Suprapubic skin (tissue), 4 donors: ENCODE data around the gene ABCB6. TPM values are rescaled to one million over a fixed set of nuclear protein-coding genes. Genes with fewer than 3 reads are reported as not detected.

Experiments
- DNase-seq, 2 donors: peaks; one replicate each; pipeline ENCODE4 v3.0.0-alpha.2; 2019; ENCODE audit warnings: low spot score in 2 of 2
- H3K27ac ChIP-seq: fragments of 200-600 bp; sonication (generic); one replicate; pipeline ENCODE4 v1.5.1; 2019
- H3K27me3 ChIP-seq: fragments of 200-600 bp; sonication (generic); one replicate; pipeline ENCODE4 v1.5.1; 2019
- H3K36me3 ChIP-seq: fragments of 200-600 bp; sonication (generic); one replicate; pipeline ENCODE4 v1.5.1; 2019
- H3K4me1 ChIP-seq: fragments of 200-600 bp; sonication (generic); one replicate; pipeline ENCODE4 v1.5.1; 2019
- H3K4me3 ChIP-seq: fragments of 200-600 bp; sonication (generic); one replicate; pipeline ENCODE4 v1.5.1; 2019; ENCODE audit warnings: mild to moderate bottlenecking
- H3K9me3 ChIP-seq: fragments of 200-600 bp; sonication (generic); one replicate; pipeline ENCODE4 v1.5.1; 2019
- EP300 ChIP-seq: sonication (generic); formaldehyde crosslinking; IDR thresholded peaks from one replicate; pipeline ENCODE4 v1.6.1; 2017; ENCODE audit warnings: antibody characterized with exemption
- POLR2A ChIP-seq, 2 donors: fragments of 450-650 bp; IDR thresholded peaks; one replicate each; pipeline ENCODE4 v1.6.1; 2017; ENCODE audit warnings: antibody characterized with exemption in 2 of 2, mild to moderate bottlenecking in 2 of 2, moderate library complexity in 2 of 2
- POLR2AphosphoS5 ChIP-seq, 3 donors: sonication (generic); formaldehyde crosslinking; IDR thresholded peaks; one replicate each; pipeline ENCODE4 v1.6.1; 2017; ENCODE audit warnings: antibody characterized with exemption in 3 of 3
- WGBS: methylation state at CpG from one replicate; pipeline ENCODE4 v1.1.5; 2018; 5-methylcytosine and 5-hydroxymethylcytosine counted together
- total RNA-seq, 4 donors: library from RNA; depleted of rRNA; stranded (reverse); fragments of >200 nt; gene quantifications; one replicate each; pipeline ENCODE4 v1.1.0, GENCODE V29; 2016
- TF ChIP-seq, protein P1 (sequence below), 2 donors: fragments of 200-600 bp in 1 of 2; fragments of 450-650 bp in 1 of 2; sonication (generic) in 1 of 2; IDR thresholded peaks; one replicate each; pipeline ENCODE4 v1.5.1; 2016 to 2019; ENCODE audit warnings: antibody characterized with exemption in 2 of 2, mild to moderate bottlenecking in 1 of 2, moderate library complexity in 1 of 2

Gene ABCB6
- total RNA-seq, 4 donors from 2014 or later, result 16.3 to 24.0 (median 20.7) TPM

DNA sequence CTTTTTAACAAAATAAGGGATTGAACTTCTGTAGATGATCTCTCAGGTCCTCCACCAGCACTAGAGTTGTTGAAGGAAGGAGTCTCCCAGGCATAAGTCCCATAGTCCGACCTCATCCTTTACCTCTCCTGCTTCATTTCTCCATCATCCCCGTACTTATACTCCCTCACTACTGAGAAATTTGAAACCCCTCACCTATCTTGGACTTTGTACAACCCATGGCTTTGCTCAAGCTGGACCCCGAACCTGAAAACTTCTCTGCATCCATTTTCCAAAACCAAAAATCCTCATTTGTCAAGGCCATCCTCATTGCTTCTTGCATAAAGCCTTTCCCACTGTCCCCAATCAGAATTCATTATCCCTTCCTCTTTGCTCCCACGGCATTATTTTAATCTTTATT is 57.7 kb downstream of the ABCB6 start:
- no peaks in the 10 kb centered on the region for H3K9me3 ChIP-seq
- peak overlapping the region; percentile 68 for H3K4me3 ChIP-seq
- no peak for DNase-seq
- H3K27me3 ChIP-seq, result no peaks in the 10 kb centered on the region
- H3K27ac ChIP-seq, result no peak overlapping the region
- peaks cover 10% of the 10 kb centered on the region for H3K4me1 ChIP-seq
- peaks cover 13% of the 10 kb centered on the region for H3K36me3 ChIP-seq
- 77% methylated on average over 4 of the region's 4 CpGs for WGBS
- TF ChIP-seq EP300, result no peak
- TF ChIP-seq POLR2AphosphoS5 (IDR thresholded peaks at IDR 0.05), result no peak
- no peak for TF ChIP-seq POLR2A (IDR thresholded peaks at IDR 0.05)
- TF ChIP-seq, protein P1, sequence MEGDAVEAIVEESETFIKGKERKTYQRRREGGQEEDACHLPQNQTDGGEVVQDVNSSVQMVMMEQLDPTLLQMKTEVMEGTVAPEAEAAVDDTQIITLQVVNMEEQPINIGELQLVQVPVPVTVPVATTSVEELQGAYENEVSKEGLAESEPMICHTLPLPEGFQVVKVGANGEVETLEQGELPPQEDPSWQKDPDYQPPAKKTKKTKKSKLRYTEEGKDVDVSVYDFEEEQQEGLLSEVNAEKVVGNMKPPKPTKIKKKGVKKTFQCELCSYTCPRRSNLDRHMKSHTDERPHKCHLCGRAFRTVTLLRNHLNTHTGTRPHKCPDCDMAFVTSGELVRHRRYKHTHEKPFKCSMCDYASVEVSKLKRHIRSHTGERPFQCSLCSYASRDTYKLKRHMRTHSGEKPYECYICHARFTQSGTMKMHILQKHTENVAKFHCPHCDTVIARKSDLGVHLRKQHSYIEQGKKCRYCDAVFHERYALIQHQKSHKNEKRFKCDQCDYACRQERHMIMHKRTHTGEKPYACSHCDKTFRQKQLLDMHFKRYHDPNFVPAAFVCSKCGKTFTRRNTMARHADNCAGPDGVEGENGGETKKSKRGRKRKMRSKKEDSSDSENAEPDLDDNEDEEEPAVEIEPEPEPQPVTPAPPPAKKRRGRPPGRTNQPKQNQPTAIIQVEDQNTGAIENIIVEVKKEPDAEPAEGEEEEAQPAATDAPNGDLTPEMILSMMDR (IDR thresholded peaks at IDR 0.05), result no peak

DNA sequence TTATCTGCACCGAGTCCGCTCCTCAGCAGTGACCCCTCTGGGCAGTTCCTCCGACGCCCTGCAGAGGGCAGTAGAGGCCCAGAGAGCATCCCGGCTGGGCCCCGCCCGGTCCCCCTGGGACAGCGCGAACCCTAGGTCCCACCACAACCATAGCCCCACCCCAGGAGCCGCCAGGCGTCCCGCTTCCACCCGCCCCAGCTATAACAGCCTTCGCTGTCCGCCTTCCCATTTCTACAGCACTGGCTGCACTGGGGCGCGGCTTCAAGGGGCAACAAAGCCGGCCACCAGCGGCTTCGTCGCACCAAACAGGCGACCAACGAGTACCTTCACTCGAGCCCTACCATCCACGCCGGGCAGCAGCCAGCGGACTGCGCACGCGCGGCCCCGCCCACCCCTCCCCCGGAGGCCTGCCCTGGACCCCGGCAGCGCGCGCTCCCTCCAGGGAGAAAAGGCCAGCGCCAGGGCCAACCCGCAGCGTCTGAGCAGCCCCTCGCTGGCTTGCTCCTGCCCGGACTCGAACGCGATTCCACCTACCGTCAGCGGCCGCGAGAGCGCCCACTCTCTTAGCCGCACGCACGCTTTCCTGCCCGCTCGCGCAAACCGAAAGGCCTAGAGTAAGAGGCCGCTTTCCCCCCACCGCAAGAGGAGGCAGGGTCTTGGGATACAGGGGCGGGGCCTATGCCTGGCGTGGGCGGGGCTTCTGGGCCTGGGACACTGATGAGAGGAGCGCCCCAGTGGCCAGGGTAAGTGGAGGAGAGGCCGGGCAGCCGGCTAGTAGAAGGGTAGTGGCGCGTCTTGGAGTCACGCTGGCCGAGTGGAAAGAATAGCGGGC is 58.4 kb downstream of the ABCB6 start, which contains the start of gene NHEJ1:
Gene NHEJ1, minus strand, starts transcription at position 630 of the 832 bp plus-strand sequence. CDS start 2,453 bp downstream, outside the sequence.
- Histone ChIP-seq H3K36me3 (peaks cover 17% of the 10 kb centered on the region), H3K4me1 (peaks cover 10% of the 10 kb centered on the region), H3K4me3 (peak within 1 kb of the TSS; percentile 68), H3K27ac (peak within 1 kb of the TSS; percentile 88), H3K9me3 (no peaks in the 10 kb centered on the region), H3K27me3 (no peaks in the 10 kb centered on the region)
- WGBS, result 2% methylated on average over 25 of the region's 70 CpGs
- TF ChIP-seq POLR2AphosphoS5 (IDR thresholded peaks at IDR 0.05) (peak in 2 of 3 donors; percentile 11 to 26), POLR2A (IDR thresholded peaks at IDR 0.05) (no peak)
- TF ChIP-seq, protein P1 (IDR thresholded peaks at IDR 0.05), result peak; percentile 99
- DNase-seq, result peak; percentile 98 to 99

Other genes starting within 250 kb of the ABCB6 start
- gene FEV, start 233.8 kb downstream of the ABCB6 start, total RNA-seq, result not detected
- not detected for gene CRYBA2, start 225.5 kb downstream of the ABCB6 start, total RNA-seq
- gene CFAP65, start 177.4 kb downstream of the ABCB6 start, total RNA-seq, result not detected
- gene IHH, start 158.0 kb downstream of the ABCB6 start, total RNA-seq, result under 1 TPM in 2 of 4 donors, not detected in 2; 0.23 to 0.30 TPM
- gene NHEJ1, start 58.1 kb downstream of the ABCB6 start, total RNA-seq, result 10 to 100 TPM; 15.7 to 19.2 (median 18.3) TPM
- gene SLC23A3, start 48.9 kb downstream of the ABCB6 start, total RNA-seq, result 10 to 100 TPM in 1 of 4 donors, 1 to 10 TPM in 3; 2.4 to 12.6 (median 3.2) TPM
- 10 to 100 TPM; 44.9 to 70.3 (median 53.0) TPM for gene CNPPD1, start 42.0 kb downstream of the ABCB6 start, total RNA-seq
- gene RETREG2, start 40.7 kb downstream of the ABCB6 start, total RNA-seq, result 100 to 1,000 TPM in 2 of 4 donors, 10 to 100 TPM in 2; 61.0 to 106 (median 91.9) TPM
- gene ZFAND2B, start 12.2 kb downstream of the ABCB6 start, total RNA-seq, result 10 to 100 TPM; 48.1 to 84.7 (median 64.4) TPM
- 10 to 100 TPM; 60.3 to 83.9 (median 64.6) TPM for gene ATG9A, start 10.7 kb upstream of the ABCB6 start, total RNA-seq
- 100 to 1,000 TPM in 1 of 4 donors, 10 to 100 TPM in 3; 38.6 to 252 (median 61.7) TPM for gene ANKZF1, start 10.8 kb upstream of the ABCB6 start, total RNA-seq
- gene GLB1L, start 26.5 kb upstream of the ABCB6 start, total RNA-seq, result 1 to 10 TPM; 2.5 to 9.8 (median 5.4) TPM
- 10 to 100 TPM; 10.9 to 22.9 (median 16.1) TPM for gene STK16, start 26.5 kb upstream of the ABCB6 start, total RNA-seq
- not detected for gene TUBA4B, start 34.3 kb upstream of the ABCB6 start, total RNA-seq
- gene TUBA4A, start 35.0 kb upstream of the ABCB6 start, total RNA-seq, result 100 to 1,000 TPM; 194 to 530 (median 394) TPM
- 100 to 1,000 TPM in 2 of 4 donors, 10 to 100 TPM in 2; 91.2 to 138 (median 107) TPM for gene DNAJB2, start 60.4 kb upstream of the ABCB6 start, total RNA-seq
- not detected for gene PTPRN, start 90.4 kb upstream of the ABCB6 start, total RNA-seq
- gene RESP18, start 113.8 kb upstream of the ABCB6 start, total RNA-seq, result not detected
- gene DNPEP, start 169.0 kb upstream of the ABCB6 start, total RNA-seq, result 100 to 1,000 TPM in 1 of 4 donors, 10 to 100 TPM in 3; 66.6 to 104 (median 70.5) TPM
- gene DES, start 199.4 kb upstream of the ABCB6 start, total RNA-seq, result 100 to 1,000 TPM in 1 of 4 donors, 10 to 100 TPM in 3; 11.4 to 100 (median 35.6) TPM
- 10 to 100 TPM in 1 of 4 donors, 1 to 10 TPM in 3; 6.5 to 17.2 (median 6.7) TPM for gene SPEG, start 215.9 kb upstream of the ABCB6 start, total RNA-seq